ENCODE results near the gene TTLL8.

GRCh38 chr22:50084614-50085021, 26.5 kb upstream of the TTLL8 start:
- TF ChIP-seq CTCF (IDR thresholded peaks at IDR 0.05) (no peak), POLR2A (IDR thresholded peaks at IDR 0.05) (no peak)

Measured in lower leg skin (tissue), 3 donors.